Measurements from ENCODE around the gene TIMM22.

The TIMM22 gene

GRCh38 chr17:1002771-1003555 is 6.0 kb downstream of the TIMM22 start:
- no peak for DNase-seq

GRCh38 chr17:1003633-1003971 is 6.7 kb downstream of the TIMM22 start:
- DNase-seq: no peak

- DNase-seq: no peak
These were observed 7.2 kb downstream of the TIMM22 start for GRCh38 chr17:1003972-1004768.

GRCh38 chr17:1004769-1005295 is 7.9 kb downstream of the TIMM22 start:
- no peak for DNase-seq

GRCh38 chr17:1005361-1005946 is 8.5 kb downstream of the TIMM22 start:
- no peak for DNase-seq

- DNase-seq: no peak
These were observed 9.1 kb downstream of the TIMM22 start for GRCh38 chr17:1006054-1006453.

- DNase-seq: no peak
These were observed 10.5 kb downstream of the TIMM22 start for GRCh38 chr17:1007310-1008007.

GRCh38 chr17:1008008-1008761 is 11.3 kb downstream of the TIMM22 start:
- DNase-seq: no peak

DNA sequence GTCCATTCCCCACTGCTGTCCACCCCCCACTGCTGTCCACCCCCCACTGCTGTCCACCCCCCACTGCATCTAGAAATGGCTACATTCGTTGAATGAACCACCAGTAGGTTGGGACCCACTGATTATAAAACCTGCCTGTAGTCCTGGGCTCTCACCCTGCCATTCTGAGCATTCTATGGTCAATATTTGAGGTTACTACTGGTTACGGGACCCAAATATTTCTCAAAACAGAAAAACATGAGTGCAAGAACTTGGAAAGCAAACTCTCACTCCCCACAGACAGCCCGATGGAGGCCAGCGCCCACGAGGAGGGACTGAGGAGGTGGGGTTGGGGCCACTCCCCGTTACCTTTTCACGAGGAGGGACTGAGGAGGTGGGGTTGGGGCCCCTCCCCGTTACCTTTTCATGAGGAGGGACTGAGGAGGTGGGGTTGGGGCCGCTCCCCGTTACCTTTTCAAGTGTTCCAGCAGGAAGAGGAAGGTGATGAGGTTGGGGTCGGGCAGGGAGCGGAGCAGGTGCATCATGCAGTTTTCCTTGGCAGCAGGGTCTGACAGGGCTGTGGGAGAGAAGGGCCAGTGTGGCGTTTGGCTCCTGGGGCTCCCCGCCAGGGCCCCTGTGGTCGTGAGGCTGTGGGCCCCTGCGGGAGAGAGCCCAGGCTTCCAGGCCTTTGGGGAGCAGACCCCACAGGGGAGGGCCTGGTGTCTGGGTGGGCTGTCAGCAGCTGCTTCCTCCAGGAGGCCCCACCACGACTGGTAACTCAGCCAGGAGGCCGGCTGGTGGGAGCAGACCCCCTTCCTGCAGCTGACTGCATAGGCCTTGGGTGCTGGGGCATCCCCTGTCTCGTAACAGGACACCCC is 12.5 kb downstream of the TIMM22 start:
- DNase-seq: no peak

DNA sequence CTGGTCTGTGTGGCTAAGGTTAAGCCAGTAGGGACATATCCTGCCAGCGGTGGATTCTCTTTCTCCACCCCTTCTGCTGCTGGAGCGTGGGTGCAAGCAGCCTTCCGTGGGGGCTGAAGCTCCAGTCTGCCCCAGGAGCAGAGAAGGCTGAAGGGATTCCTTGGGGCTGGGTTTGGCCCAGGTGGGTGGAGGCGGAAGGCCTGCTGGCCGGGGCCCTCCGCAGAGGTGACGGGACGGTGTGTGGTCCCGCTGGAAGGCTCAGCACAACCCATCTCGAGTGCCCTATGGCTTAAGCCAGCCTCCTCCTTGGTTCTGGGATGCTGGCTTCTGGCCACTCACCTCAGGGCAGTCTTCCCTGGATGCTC is 13.1 kb downstream of the TIMM22 start:
- no peak for DNase-seq

- DNase-seq: no peak
These were observed 13.7 kb downstream of the TIMM22 start for GRCh38 chr17:1010586-1010985.

DNA sequence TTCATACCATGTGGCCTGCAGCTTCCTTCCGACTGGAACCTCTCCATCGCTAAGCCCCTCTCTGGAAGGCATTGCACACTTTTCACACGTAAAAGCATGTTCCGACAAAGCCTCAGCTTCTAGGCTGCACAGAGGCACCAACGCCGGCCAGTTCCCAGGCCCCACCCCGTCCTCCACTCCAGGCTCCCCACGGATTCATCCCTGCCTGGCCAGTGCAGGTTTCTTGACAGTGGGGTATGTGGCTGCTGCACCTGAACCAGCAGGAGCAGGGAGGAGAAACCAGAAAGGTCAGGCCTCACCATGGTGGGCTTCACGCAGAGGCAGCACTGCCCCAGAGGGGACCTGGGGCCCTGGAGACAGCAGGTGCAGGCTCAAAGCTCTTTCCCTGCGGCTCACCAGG is 14.2 kb downstream of the TIMM22 start:
- DNase-seq: no peak

DNA sequence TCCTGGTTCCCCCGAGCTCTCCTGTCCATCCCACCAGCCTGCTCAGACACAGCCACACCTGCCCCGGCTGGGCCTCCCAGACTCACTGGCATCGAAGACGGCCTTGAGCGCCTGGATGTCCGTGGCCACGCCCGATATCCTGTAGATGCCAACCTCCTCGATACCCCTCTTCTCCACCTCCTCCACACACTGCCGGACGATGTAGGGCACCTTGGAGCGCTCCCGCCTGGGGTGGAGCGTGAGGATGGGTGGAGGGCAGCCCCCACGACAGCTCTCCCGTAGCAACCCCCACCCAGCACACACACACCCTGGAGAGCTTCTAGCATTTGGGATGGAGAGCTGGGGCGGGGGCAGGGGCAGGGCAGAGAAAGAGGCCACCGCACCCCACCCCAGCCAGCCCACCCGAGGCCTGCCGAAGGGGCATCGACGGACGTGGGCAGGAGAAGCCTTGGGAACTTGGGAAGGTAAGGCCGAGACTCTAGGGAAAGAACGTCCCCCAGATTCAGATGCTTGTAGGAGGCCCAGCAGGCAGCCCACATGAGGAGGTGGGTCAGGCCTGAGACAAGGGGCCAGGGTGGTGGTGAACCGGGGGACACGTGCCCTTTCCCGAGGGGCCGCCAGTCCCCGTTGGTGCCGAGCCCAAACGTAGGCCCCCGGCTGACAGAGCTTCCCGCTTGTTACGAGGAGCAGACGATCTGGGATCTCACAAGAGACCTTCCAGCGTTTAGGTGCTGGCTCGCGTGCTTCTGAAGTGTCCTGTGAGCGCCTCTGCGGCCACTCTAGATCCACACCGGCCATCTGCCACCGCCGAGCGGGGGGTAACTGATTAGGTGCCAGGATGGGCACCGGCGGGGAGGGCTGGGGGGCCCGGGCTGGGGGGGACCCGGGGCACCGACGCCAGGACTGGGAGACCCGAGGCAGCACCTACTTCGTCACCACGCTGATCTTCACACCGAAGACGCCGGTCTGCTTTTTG is 15.1 kb downstream of the TIMM22 start:
- no peak for DNase-seq

DNA sequence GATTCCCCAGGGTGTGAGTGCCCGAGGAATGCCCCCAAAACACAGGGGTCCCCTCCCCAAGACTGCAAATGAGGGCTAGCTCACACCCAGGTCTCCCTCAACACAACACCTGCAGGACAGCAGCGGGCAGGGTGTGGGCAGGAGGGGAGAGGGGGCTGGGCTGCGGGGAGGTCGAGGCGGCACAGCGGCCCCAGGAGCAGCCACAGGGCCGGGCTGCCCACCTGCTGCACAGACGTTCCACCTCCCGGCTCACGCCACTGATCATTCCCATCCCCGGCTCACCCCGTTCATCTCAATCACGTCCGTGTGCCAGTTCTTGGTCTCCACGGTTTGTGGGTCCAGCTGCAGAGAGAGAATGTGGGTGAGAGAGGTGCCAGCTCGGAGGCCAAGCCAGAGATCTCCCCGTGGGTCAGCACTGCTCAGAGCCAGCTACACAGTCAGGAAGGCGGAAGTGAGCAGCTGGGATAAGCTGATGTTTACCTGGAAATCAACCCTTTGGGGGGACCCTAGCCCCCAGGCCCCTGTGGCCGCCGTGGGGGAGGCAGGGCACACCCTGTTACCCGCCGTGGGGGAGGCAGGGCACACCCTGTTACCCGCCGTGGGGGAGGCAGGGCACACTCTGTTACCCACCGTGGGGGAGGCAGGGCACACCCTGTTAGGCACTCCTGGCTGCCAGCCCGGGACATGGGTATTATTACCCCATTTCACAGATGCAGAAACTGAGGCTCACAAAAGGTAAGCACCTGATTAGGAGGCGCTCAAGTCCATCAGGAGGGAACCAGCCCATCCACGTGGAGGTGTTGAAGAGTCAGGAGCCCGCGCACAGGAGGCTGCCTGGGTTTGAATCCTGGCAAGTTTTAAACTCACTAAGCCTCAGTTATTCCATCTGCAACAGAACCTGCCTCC is 16.1 kb downstream of the TIMM22 start:
- no peak for DNase-seq

- DNase-seq: no peak
These were observed 16.8 kb downstream of the TIMM22 start for GRCh38 chr17:1013729-1014090.

- no peak for DNase-seq
These were observed 21.6 kb downstream of the TIMM22 start for GRCh38 chr17:1018547-1018946.

DNA sequence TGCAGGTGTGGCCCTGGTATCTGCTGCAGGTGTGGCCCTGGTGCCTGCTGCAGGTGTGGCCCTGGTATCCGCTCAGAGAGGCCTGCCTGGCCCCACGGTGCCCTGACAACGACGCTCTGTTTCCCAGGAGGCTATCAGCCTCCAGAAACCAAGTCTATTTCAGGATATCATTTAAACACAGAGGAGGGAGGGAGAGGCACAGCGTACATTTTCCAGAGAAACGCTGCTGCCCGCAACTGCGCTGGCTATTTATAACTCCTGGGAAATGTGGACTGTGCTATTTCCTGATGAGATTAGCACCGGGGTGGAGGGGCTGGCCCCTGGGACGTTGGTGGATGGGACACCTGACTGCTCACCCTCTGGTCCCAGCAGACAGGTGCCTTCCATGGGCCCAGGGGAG is 22.5 kb downstream of the TIMM22 start:
- DNase-seq: no peak

GRCh38 chr17:1021147-1021546 is 24.2 kb downstream of the TIMM22 start:
- DNase-seq: no peak
